Stimulated activated CD8-positive, alpha-beta memory T cell treated with anti-CD3 and anti-CD28 coated beads, Interleukin-4, amount 100 ng/mL, for 1 hour (primary cell): ENCODE results near the gene TUBB.
A peak's percentile ranks its signal among the peaks of the same experiment; 100 is the strongest.
"Not testable (repeated sequence)": the region's sequence is repeated elsewhere in the genome, so short reads cannot be mapped to it uniquely, and the experiment has no call there.

ENCODE experiments used
- DNase-seq, 2 donors: peaks; one replicate each; pipeline ENCODE4 v3.0.0-alpha.2; 2020; ENCODE audit warnings: low read depth in 2 of 2, low spot score in 1 of 2

The TUBB gene

GRCh38 chr6:30717845-30718720 is 2.1 kb upstream of the TUBB start:
- not testable (repeated sequence) for DNase-seq

GRCh38 chr6:30719356-30719755 is 796 bp upstream of the TUBB start:
- no peak for DNase-seq

- DNase-seq, result no peak
Observed at GRCh38 chr6:30720738-30721197, 616 bp downstream of the TUBB start.

GRCh38 chr6:30721198-30722024 is 1.3 kb downstream of the TUBB start:
- peak; percentile 90 to 91 for DNase-seq

GRCh38 chr6:30722025-30722279 is 1.8 kb downstream of the TUBB start:
- not testable (repeated sequence) for DNase-seq

GRCh38 chr6:30722280-30723112 is 2.3 kb downstream of the TUBB start:
- peak; percentile 80 to 83 for DNase-seq

- DNase-seq, result not testable (repeated sequence)
Observed at GRCh38 chr6:30723159-30723842, 3.1 kb downstream of the TUBB start.

- not testable (repeated sequence) for DNase-seq
Observed at GRCh38 chr6:30723843-30724741, 3.9 kb downstream of the TUBB start.

GRCh38 chr6:30724906-30725667 is 4.9 kb downstream of the TUBB start:
- no peak for DNase-seq

GRCh38 chr6:30725713-30726505 is 5.8 kb downstream of the TUBB start:
- no peak for DNase-seq

GRCh38 chr6:30726506-30727413 is 6.6 kb downstream of the TUBB start:
- DNase-seq, result no peak

GRCh38 chr6:30727920-30728553 is 7.9 kb downstream of the TUBB start:
- no peak for DNase-seq

- DNase-seq, result peak in 1 of 2 donors; percentile 66
Observed at GRCh38 chr6:30730601-30731435, 10.7 kb downstream of the TUBB start.

GRCh38 chr6:30732237-30732943 is 12.2 kb downstream of the TUBB start:
- DNase-seq, result no peak

- DNase-seq, result no peak
Observed at GRCh38 chr6:30735668-30736314, 15.6 kb downstream of the TUBB start.
